ENCODE results near the gene TMEM191B.
"Not testable (repeated sequence)": the region's sequence is repeated elsewhere in the genome, so short reads cannot be mapped to it uniquely, and the experiment has no call there.

DNA sequence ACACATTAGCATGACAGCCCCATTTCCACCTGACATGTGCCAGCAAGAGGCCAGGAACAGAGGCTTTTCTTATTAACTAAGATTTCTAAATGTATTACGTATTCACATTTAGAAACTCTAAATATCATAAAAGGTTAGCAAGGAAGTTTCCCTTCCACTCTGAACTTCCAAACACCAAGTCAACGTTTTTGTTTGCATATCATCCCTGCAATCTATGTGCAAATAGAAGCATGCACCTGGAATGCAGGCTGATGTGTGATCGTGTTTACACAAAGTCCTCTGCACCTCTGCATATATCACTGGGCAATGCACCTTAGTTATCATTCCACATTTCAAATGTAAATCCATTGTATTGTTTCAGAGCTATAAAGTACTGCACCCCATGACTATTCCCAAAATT lies 31.4 kb upstream of the TMEM191B start:
- TF ChIP-seq, protein P1, sequence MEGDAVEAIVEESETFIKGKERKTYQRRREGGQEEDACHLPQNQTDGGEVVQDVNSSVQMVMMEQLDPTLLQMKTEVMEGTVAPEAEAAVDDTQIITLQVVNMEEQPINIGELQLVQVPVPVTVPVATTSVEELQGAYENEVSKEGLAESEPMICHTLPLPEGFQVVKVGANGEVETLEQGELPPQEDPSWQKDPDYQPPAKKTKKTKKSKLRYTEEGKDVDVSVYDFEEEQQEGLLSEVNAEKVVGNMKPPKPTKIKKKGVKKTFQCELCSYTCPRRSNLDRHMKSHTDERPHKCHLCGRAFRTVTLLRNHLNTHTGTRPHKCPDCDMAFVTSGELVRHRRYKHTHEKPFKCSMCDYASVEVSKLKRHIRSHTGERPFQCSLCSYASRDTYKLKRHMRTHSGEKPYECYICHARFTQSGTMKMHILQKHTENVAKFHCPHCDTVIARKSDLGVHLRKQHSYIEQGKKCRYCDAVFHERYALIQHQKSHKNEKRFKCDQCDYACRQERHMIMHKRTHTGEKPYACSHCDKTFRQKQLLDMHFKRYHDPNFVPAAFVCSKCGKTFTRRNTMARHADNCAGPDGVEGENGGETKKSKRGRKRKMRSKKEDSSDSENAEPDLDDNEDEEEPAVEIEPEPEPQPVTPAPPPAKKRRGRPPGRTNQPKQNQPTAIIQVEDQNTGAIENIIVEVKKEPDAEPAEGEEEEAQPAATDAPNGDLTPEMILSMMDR (IDR thresholded peaks at IDR 0.05; ENCODE audit: low read depth, low read length), result not testable (repeated sequence)
- not testable (repeated sequence) for TF ChIP-seq POLR2A (IDR thresholded peaks at IDR 0.05; ENCODE audit: extremely low read depth, insufficient read length); MYC (IDR thresholded peaks at IDR 0.05; ENCODE audit: low read depth, low read length)
